ENCODE data around the gene COLEC12. TPM values are rescaled to one million over a fixed set of nuclear protein-coding genes. Genes with fewer than 3 reads are reported as not detected.

COLEC12 gene
- total and polyA plus RNA-seq, 2 donors (not counting 3 experiments of a cell fraction or from before 2014, with no cell fraction given), result 8.0 to 17.1 TPM

DNA sequence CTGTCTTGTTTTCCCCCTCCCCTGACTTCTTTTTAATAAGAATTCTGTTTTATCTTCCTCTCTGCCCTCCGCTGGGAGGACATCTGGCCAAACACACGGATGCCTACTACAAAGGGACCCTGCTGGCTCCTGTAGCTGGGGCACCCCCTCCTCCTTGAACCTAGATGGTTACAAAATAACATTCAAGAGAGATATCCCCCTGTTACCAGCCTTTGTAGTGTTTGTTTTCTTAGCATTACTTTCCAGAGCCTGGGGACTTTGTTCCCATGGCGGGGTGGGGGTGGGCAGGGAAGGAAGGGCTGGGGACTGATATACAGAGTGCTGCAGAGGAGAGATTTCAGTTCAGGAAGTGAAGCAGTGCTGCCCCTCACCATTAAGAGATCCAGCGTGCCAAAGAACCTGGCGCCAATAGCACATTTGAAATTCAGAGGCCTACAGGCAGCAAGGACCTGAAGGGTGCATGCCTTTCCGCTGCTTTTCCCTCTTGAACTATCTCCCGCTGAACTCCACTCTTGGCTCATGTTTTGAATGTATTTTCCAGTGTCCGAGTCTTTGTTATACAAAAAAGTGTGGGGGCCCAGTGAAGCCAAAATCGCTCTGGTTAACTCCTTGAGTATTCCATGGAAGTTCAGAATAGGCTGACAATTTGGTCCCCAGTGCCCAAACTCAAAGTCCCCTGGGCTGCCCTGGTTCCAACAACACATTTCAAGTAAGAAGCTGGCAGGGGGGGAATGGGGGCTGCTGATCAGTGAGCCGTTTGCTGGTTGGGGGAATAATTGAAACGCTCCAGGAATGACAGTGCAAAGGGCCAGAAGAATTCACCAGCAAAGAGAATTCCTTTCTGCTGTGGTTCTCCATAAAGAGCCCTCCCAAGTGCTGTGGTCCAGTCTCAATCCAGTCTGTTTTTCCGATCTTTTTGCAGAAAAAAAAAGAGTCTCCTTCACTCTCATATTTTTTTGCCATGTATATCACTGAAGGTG, 137.9 kb downstream of the COLEC12 start:
- no peaks in the 10 kb centered on the region for H3K4me1 ChIP-seq (ENCODE audit: control insufficient read depth, extremely low read depth, insufficient read depth, low read length)

More for the DNA sequence above, 137.9 kb downstream of the COLEC12 start:
- no peak overlapping the region for H2AFZ ChIP-seq (ENCODE audit: low read depth, low read length)
- TF ChIP-seq, protein P1, sequence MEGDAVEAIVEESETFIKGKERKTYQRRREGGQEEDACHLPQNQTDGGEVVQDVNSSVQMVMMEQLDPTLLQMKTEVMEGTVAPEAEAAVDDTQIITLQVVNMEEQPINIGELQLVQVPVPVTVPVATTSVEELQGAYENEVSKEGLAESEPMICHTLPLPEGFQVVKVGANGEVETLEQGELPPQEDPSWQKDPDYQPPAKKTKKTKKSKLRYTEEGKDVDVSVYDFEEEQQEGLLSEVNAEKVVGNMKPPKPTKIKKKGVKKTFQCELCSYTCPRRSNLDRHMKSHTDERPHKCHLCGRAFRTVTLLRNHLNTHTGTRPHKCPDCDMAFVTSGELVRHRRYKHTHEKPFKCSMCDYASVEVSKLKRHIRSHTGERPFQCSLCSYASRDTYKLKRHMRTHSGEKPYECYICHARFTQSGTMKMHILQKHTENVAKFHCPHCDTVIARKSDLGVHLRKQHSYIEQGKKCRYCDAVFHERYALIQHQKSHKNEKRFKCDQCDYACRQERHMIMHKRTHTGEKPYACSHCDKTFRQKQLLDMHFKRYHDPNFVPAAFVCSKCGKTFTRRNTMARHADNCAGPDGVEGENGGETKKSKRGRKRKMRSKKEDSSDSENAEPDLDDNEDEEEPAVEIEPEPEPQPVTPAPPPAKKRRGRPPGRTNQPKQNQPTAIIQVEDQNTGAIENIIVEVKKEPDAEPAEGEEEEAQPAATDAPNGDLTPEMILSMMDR (IDR thresholded peaks at IDR 0.05; ENCODE audit: extremely low read depth in 1 of 2, insufficient read depth in 1 of 2, low read depth in 1 of 2, low read length in 2 of 2), result no peak
- TF ChIP-seq GATA2 (IDR thresholded peaks at IDR 0.05; ENCODE audit: insufficient read depth, insufficient read length, low read depth, low read length), result no peak
- TF ChIP-seq, protein P2, sequence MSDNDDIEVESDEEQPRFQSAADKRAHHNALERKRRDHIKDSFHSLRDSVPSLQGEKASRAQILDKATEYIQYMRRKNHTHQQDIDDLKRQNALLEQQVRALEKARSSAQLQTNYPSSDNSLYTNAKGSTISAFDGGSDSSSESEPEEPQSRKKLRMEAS (IDR thresholded peaks at IDR 0.05; ENCODE audit: insufficient read depth, insufficient read length), result no peak
- TF ChIP-seq FOS (IDR thresholded peaks at IDR 0.05; ENCODE audit: borderline replicate concordance, insufficient read depth, low read length), result no peak
- TF ChIP-seq MYC (IDR thresholded peaks at IDR 0.05; ENCODE audit: low read depth, low read length), result no peak
- TF ChIP-seq JUN (IDR thresholded peaks at IDR 0.05; ENCODE audit: borderline replicate concordance, insufficient read depth, insufficient read length, low read depth), result no peak
- TF ChIP-seq POLR2A (IDR thresholded peaks at IDR 0.05; ENCODE audit: low read depth, low read length), result no peak
- TF ChIP-seq POLR2AphosphoS5 (IDR thresholded peaks at IDR 0.05; ENCODE audit: insufficient read depth, low read depth, low read length), result no peak
- TF ChIP-seq EZH2 (IDR thresholded peaks at IDR 0.05; ENCODE audit: borderline replicate concordance, low read depth, low read length, severe bottlenecking), result no peak
- dilution Hi-C loops (cut with MboI; ENCODE audit: extremely low pct_ligation_motif_present, low sequenced_read_pairs) (no loop called here), intact Hi-C loops (cut with micrococcal nuclease) (no loop called here)
- H3K27me3 ChIP-seq (ENCODE audit: control insufficient read depth in 2 of 2, insufficient read depth in 2 of 2, low read length in 2 of 2), result no peaks in the 10 kb centered on the region
- DNase-seq (ENCODE audit: low read depth, low spot score) (peak; percentile 85), FAIRE-seq (no peak)
- no peaks in the 10 kb centered on the region for H3K9me1 ChIP-seq (replicated peaks; ENCODE audit: control insufficient read depth, extremely low read depth, insufficient read depth, low read length)
- H4K20me1 ChIP-seq (replicated peaks; ENCODE audit: control insufficient read depth, extremely low read depth, insufficient read depth, low read length), result no peaks in the 10 kb centered on the region
- BruUV-seq (replicated peaks), result no TSS peak
- H3K4me2 ChIP-seq (ENCODE audit: insufficient read depth, low read length), result no peak overlapping the region
- ChIA-PET CTCF (interaction anchor here (0.6 to 2.2 kb wide), 3 partner anchors 61 to 338 kb away, joined by 3 to 6 read pairs (median 3); no protein-coding TSS in a partner anchor), POLR2A (no interaction called here)
- H3K9me3 ChIP-seq (replicated peaks; ENCODE audit: control insufficient read depth, insufficient read depth, low read length), result no peaks in the 10 kb centered on the region
- no peaks in the 10 kb centered on the region for H3K79me2 ChIP-seq (ENCODE audit: control insufficient read depth, insufficient read depth, low read length)
- no peak overlapping the region for H3K4me3 ChIP-seq (replicated peaks in 1 of 3; ENCODE audit: insufficient read depth in 1 of 3, low read depth in 1 of 3, low read length in 3 of 3)
- no peak overlapping the region for H3K9ac ChIP-seq (replicated peaks; ENCODE audit: extremely low read depth, insufficient read depth, low read length)
- H3K27ac ChIP-seq (ENCODE audit: insufficient read depth, low read depth, low read length), result no peak overlapping the region
- H3K36me3 ChIP-seq (ENCODE audit: control insufficient read depth in 2 of 2, extremely low read depth in 1 of 2, insufficient read depth in 2 of 2, low read length in 2 of 2), result no peaks in the 10 kb centered on the region
